Measurements from ENCODE around the gene COP1.

GRCh38 chr1:176110203-176110602 lies 96.9 kb downstream of the COP1 start:
- no peak for TF ChIP-seq CTCF (IDR thresholded peaks at IDR 0.05)
- no peak for TF ChIP-seq EZH2 (IDR thresholded peaks at IDR 0.05; ENCODE audit: borderline replicate concordance, insufficient read depth, low read depth, low read length, poor library complexity, severe bottlenecking)
